Measurements from ENCODE around the gene UNC93A.

GRCh38 chr6:167350275-167350696, 59.2 kb downstream of the UNC93A start:
- TF ChIP-seq EZH2 (IDR thresholded peaks at IDR 0.05; ENCODE audit: borderline replicate concordance, low read depth, low read length, severe bottlenecking) = no peak
- no peak for TF ChIP-seq POLR2A (IDR thresholded peaks at IDR 0.05; ENCODE audit: low read depth, low read length)
- TF ChIP-seq CTCF (IDR thresholded peaks at IDR 0.05; ENCODE audit: extremely low read depth in 1 of 2, insufficient read depth in 1 of 2, low read depth in 1 of 2, low read length in 2 of 2) = no peak
- TF ChIP-seq MAX (IDR thresholded peaks at IDR 0.05; ENCODE audit: insufficient read depth, insufficient read length) = no peak
- TF ChIP-seq POLR2AphosphoS5 (IDR thresholded peaks at IDR 0.05; ENCODE audit: insufficient read depth, low read depth, low read length) = no peak
- no peak for TF ChIP-seq GATA2 (IDR thresholded peaks at IDR 0.05; ENCODE audit: insufficient read depth, insufficient read length, low read depth, low read length)
- TF ChIP-seq FOS (IDR thresholded peaks at IDR 0.05; ENCODE audit: borderline replicate concordance, insufficient read depth, low read length) = no peak
